ENCODE results near the gene NTRK2. TPM values are rescaled to one million over a fixed set of nuclear protein-coding genes. Genes with fewer than 3 reads are reported as not detected.

NTRK2 gene
- total RNA-seq, 2 experiments from 2014 or later: not detected

GRCh38 chr9:84990416-84990815 is 320.9 kb downstream of the NTRK2 start:
- no peaks in the 10 kb centered on the region for H3K9me3 Mint-ChIP-seq
- H3K27ac Mint-ChIP-seq: no peak overlapping the region
- ATAC-seq (ENCODE audit: low read depth) (no peak), DNase-seq (no peak)
- H3K27me3 Mint-ChIP-seq: no peaks in the 10 kb centered on the region
- no peaks in the 10 kb centered on the region for H3K36me3 Mint-ChIP-seq
- H3K4me1 Mint-ChIP-seq: peaks cover 1% of the 10 kb centered on the region
- H3K4me3 Mint-ChIP-seq: no peak overlapping the region
- POLR2A ChIA-PET: no interaction called here

- H3K4me3 Mint-ChIP-seq: no peak overlapping the region
- H3K27ac Mint-ChIP-seq: no peak overlapping the region
- POLR2A ChIA-PET: no interaction called here
- no peaks in the 10 kb centered on the region for H3K27me3 Mint-ChIP-seq
- H3K36me3 Mint-ChIP-seq: no peaks in the 10 kb centered on the region
- DNase-seq (no peak), ATAC-seq (ENCODE audit: low read depth) (no peak)
- H3K4me1 Mint-ChIP-seq: peaks cover 1% of the 10 kb centered on the region
- no peaks in the 10 kb centered on the region for H3K9me3 Mint-ChIP-seq
Observed at GRCh38 chr9:84990850-84991513, 321.5 kb downstream of the NTRK2 start.

GRCh38 chr9:84991514-84991870 is 322.0 kb downstream of the NTRK2 start:
- no peaks in the 10 kb centered on the region for H3K36me3 Mint-ChIP-seq
- peaks cover 1% of the 10 kb centered on the region for H3K4me1 Mint-ChIP-seq
- H3K4me3 Mint-ChIP-seq: no peak overlapping the region
- no peak overlapping the region for H3K27ac Mint-ChIP-seq
- POLR2A ChIA-PET: no interaction called here
- H3K27me3 Mint-ChIP-seq: no peaks in the 10 kb centered on the region
- H3K9me3 Mint-ChIP-seq: no peaks in the 10 kb centered on the region
- no peak for ATAC-seq (ENCODE audit: low read depth)
- no peak for DNase-seq

- Mint-ChIP-seq H3K9me3 (no peaks in the 10 kb centered on the region), H3K36me3 (no peaks in the 10 kb centered on the region), H3K27me3 (no peaks in the 10 kb centered on the region), H3K4me1 (peaks cover 1% of the 10 kb centered on the region), H3K4me3 (no peak overlapping the region), H3K27ac (no peak overlapping the region)
- DNase-seq (no peak), ATAC-seq (ENCODE audit: low read depth) (no peak)
- POLR2A ChIA-PET: no interaction called here
Observed at GRCh38 chr9:84992381-84992780, 322.9 kb downstream of the NTRK2 start.

- H3K36me3 Mint-ChIP-seq: no peaks in the 10 kb centered on the region
- no peak overlapping the region for H3K4me3 Mint-ChIP-seq
- POLR2A ChIA-PET: no interaction called here
- H3K27me3 Mint-ChIP-seq: no peaks in the 10 kb centered on the region
- peaks cover 1% of the 10 kb centered on the region for H3K4me1 Mint-ChIP-seq
- DNase-seq: no peak
- no peak overlapping the region for H3K27ac Mint-ChIP-seq
- H3K9me3 Mint-ChIP-seq: no peaks in the 10 kb centered on the region
- no peak for ATAC-seq (ENCODE audit: low read depth)
Observed at GRCh38 chr9:84993105-84993504, 323.6 kb downstream of the NTRK2 start.

GRCh38 chr9:84996029-84996428 is 326.5 kb downstream of the NTRK2 start:
- ATAC-seq (ENCODE audit: low read depth): no peak
- Mint-ChIP-seq H3K36me3 (no peaks in the 10 kb centered on the region), H3K27ac (no peak overlapping the region), H3K9me3 (peaks cover 4% of the 10 kb centered on the region), H3K27me3 (no peaks in the 10 kb centered on the region), H3K4me1 (no peaks in the 10 kb centered on the region), H3K4me3 (no peak overlapping the region)
- POLR2A ChIA-PET: no interaction called here
- no peak for DNase-seq

- Mint-ChIP-seq H3K4me3 (no peak overlapping the region), H3K27me3 (no peaks in the 10 kb centered on the region), H3K9me3 (peaks cover 5% of the 10 kb centered on the region), H3K4me1 (no peaks in the 10 kb centered on the region), H3K36me3 (no peaks in the 10 kb centered on the region), H3K27ac (no peak overlapping the region)
- DNase-seq (no peak), ATAC-seq (ENCODE audit: low read depth) (no peak)
- POLR2A ChIA-PET: no interaction called here
Observed at GRCh38 chr9:84996716-84997115, 327.2 kb downstream of the NTRK2 start.

- Mint-ChIP-seq H3K4me1 (no peaks in the 10 kb centered on the region), H3K36me3 (no peaks in the 10 kb centered on the region), H3K27me3 (no peaks in the 10 kb centered on the region), H3K9me3 (peaks cover 5% of the 10 kb centered on the region), H3K27ac (no peak overlapping the region), H3K4me3 (no peak overlapping the region)
- POLR2A ChIA-PET: no interaction called here
- ATAC-seq (ENCODE audit: low read depth) (no peak), DNase-seq (no peak)
Observed at GRCh38 chr9:84997472-84997871, 327.9 kb downstream of the NTRK2 start.

- POLR2A ChIA-PET: no interaction called here
Observed at GRCh38 chr9:84998639-84999038, 329.1 kb downstream of the NTRK2 start.

GRCh38 chr9:84999788-85000187 is 330.3 kb downstream of the NTRK2 start:
- no peak for DNase-seq
- H3K36me3 Mint-ChIP-seq: no peaks in the 10 kb centered on the region
- peaks cover 6% of the 10 kb centered on the region for H3K9me3 Mint-ChIP-seq
- no peaks in the 10 kb centered on the region for H3K27me3 Mint-ChIP-seq
- no peak overlapping the region for H3K27ac Mint-ChIP-seq
- H3K4me3 Mint-ChIP-seq: no peak overlapping the region
- POLR2A ChIA-PET: no interaction called here
- H3K4me1 Mint-ChIP-seq: no peaks in the 10 kb centered on the region
- ATAC-seq (ENCODE audit: low read depth): no peak

More at GRCh38 chr9:84998639-84999038, 329.1 kb downstream of the NTRK2 start:
- no peaks in the 10 kb centered on the region for H3K36me3 Mint-ChIP-seq
- H3K4me1 Mint-ChIP-seq: no peaks in the 10 kb centered on the region
- no peak overlapping the region for H3K27ac Mint-ChIP-seq
- DNase-seq (no peak), ATAC-seq (ENCODE audit: low read depth) (no peak)
- H3K9me3 Mint-ChIP-seq: peaks cover 5% of the 10 kb centered on the region
- no peak overlapping the region for H3K4me3 Mint-ChIP-seq
- H3K27me3 Mint-ChIP-seq: no peaks in the 10 kb centered on the region

GRCh38 chr9:85001925-85002324 is 332.4 kb downstream of the NTRK2 start:
- ATAC-seq (ENCODE audit: low read depth) (no peak), DNase-seq (no peak)
- no peaks in the 10 kb centered on the region for H3K27me3 Mint-ChIP-seq
- H3K36me3 Mint-ChIP-seq: no peaks in the 10 kb centered on the region
- POLR2A ChIA-PET: no interaction called here
- no peaks in the 10 kb centered on the region for H3K4me1 Mint-ChIP-seq
- H3K4me3 Mint-ChIP-seq: no peak overlapping the region
- H3K27ac Mint-ChIP-seq: no peak overlapping the region
- H3K9me3 Mint-ChIP-seq: peaks cover 6% of the 10 kb centered on the region

- POLR2A ChIA-PET: no interaction called here
- no peak for DNase-seq
- H3K27ac Mint-ChIP-seq: no peak overlapping the region
- H3K4me1 Mint-ChIP-seq: no peaks in the 10 kb centered on the region
- no peak overlapping the region for H3K4me3 Mint-ChIP-seq
- no peaks in the 10 kb centered on the region for H3K27me3 Mint-ChIP-seq
- H3K36me3 Mint-ChIP-seq: no peaks in the 10 kb centered on the region
- no peak for ATAC-seq (ENCODE audit: low read depth)
- H3K9me3 Mint-ChIP-seq: peaks cover 6% of the 10 kb centered on the region
Observed at GRCh38 chr9:85004818-85005413, 335.4 kb downstream of the NTRK2 start.

GRCh38 chr9:85007748-85008147 is 338.2 kb downstream of the NTRK2 start:
- Mint-ChIP-seq H3K9me3 (peaks cover 1% of the 10 kb centered on the region), H3K27ac (no peak overlapping the region), H3K4me1 (no peaks in the 10 kb centered on the region), H3K36me3 (no peaks in the 10 kb centered on the region), H3K4me3 (no peak overlapping the region), H3K27me3 (no peaks in the 10 kb centered on the region)
- ATAC-seq (ENCODE audit: low read depth) (no peak), DNase-seq (no peak)
- POLR2A ChIA-PET: no interaction called here

- Mint-ChIP-seq H3K4me1 (no peaks in the 10 kb centered on the region), H3K4me3 (no peak overlapping the region), H3K27ac (no peak overlapping the region), H3K9me3 (peaks cover 1% of the 10 kb centered on the region), H3K36me3 (no peaks in the 10 kb centered on the region), H3K27me3 (no peaks in the 10 kb centered on the region)
- ATAC-seq (ENCODE audit: low read depth): no peak
- POLR2A ChIA-PET: no interaction called here
- no peak for DNase-seq
Observed at GRCh38 chr9:85008215-85008614, 338.7 kb downstream of the NTRK2 start.
